A549 (cell line): ENCODE data around the gene MLC1.

Source experiments
- BHLHE40 ChIP-seq: IDR thresholded peaks from 2 replicates; pipeline ENCODE4 v1.6.1; 2012; ENCODE audit warnings: low read depth, low read length, inconsistent platforms
- CEBPB ChIP-seq, 2 experiments: fragments of >200 bp in 1 of 2; sonication (Bioruptor Twin) in 1 of 2; formaldehyde crosslinking in 1 of 2; IDR thresholded peaks; 2 replicates each; pipeline ENCODE4 v1.6.1; 2012 to 2016
- CHD4 ChIP-seq: fragments of 200-600 bp; sonication (generic); IDR thresholded peaks from 2 replicates; pipeline ENCODE4 v1.6.1; 2016; ENCODE audit warnings: antibody characterized with exemption, mild to moderate bottlenecking, borderline replicate concordance
- CTCF ChIP-seq: fragments of >200 bp; sonication (Bioruptor Twin); formaldehyde crosslinking; IDR thresholded peaks from 3 replicates; pipeline ENCODE4 v1.5.1; 2016
- EP300 ChIP-seq, 2 experiments: fragments of >200 bp; sonication (Bioruptor Twin); formaldehyde crosslinking; IDR thresholded peaks; 2 replicates in 1 of 2; 3 replicates in 1 of 2; pipeline ENCODE4 v1.6.1; 2016 to 2017
- JUN ChIP-seq, 2 experiments: fragments of >200 bp; sonication (Bioruptor Twin); formaldehyde crosslinking; IDR thresholded peaks; 2 replicates in 1 of 2; 3 replicates in 1 of 2; pipeline ENCODE4 v1.6.1; 2016 to 2017
- KDM1A ChIP-seq: fragments of 200-600 bp; sonication (generic); IDR thresholded peaks from 2 replicates; pipeline ENCODE4 v1.6.1; 2016; ENCODE audit warnings: low read depth, mild to moderate bottlenecking
- MAFK ChIP-seq: fragments of 450-650 bp; IDR thresholded peaks from 2 replicates; pipeline ENCODE4 v1.6.1; 2014; ENCODE audit not compliant: partially characterized antibody
- NR3C1 ChIP-seq: fragments of >200 bp; sonication (Bioruptor Twin); formaldehyde crosslinking; IDR thresholded peaks from 3 replicates; pipeline ENCODE4 v1.6.1; 2017
- POLR2A ChIP-seq: IDR thresholded peaks from 2 replicates; pipeline ENCODE4 v1.6.1; 2012; ENCODE audit warnings: mild to moderate bottlenecking, low read length
- SMC3 ChIP-seq: fragments of >200 bp; sonication (Bioruptor Twin); formaldehyde crosslinking; IDR thresholded peaks from 3 replicates; pipeline ENCODE4 v1.6.1; 2018; ENCODE audit warnings: inconsistent platforms
- TF ChIP-seq, protein P1 (sequence below): fragments of 250-450 bp; sonication (Bioruptor Pico); IDR thresholded peaks from 2 replicates; pipeline ENCODE4 v1.5.0; 2021; ENCODE audit warnings: mild to moderate bottlenecking, moderate library complexity, borderline replicate concordance
- TF ChIP-seq, protein P2 (sequence below): IDR thresholded peaks from 2 replicates; pipeline ENCODE4 v1.6.1; 2012

DNA sequence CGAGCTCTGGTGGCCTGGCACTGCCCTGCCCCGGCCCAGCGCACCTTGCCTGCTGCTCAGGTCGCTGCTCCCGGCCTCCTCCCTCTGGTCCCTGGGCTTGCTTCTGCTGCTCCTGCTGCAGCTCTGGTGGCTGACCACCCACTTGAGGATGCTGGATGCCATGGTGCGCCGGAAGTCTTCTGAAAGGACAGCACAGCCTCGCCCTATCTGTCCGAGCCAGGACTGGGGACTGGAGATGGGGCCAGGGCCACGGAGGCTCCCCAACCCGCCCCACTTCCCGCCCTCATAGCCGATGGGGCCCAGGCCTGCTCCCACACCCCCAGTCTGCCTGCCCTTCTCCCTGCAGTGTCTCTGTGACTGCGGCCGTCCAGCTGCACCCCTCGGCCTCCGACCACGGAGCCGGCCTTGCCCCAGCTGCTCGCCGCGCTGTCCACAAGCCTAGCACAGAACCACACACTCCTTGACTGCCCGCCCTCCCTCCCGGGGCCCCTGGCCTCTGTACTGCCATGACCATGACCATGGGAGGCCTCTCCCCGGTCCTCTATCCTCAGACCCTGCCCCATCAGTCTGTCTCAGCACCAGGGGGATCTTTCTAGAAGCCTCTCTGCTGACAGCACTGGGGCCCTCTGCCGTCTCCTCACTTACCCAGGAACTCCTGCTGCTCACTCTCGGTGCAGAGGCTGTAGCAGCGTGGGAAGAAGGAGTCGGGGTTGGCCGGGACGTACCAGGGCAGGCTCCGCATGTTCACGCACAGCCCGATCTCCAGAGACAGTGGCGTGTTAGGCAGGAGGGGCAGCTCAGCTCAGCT, 39.8 kb downstream of the MLC1 start:
- TF ChIP-seq CEBPB (IDR thresholded peaks at IDR 0.05) (no peak), CTCF (no peak), POLR2A (no peak), EP300 (IDR thresholded peaks at IDR 0.05) (no peak), SMC3 (no peak), MAFK (no peak), JUN (IDR thresholded peaks at IDR 0.05) (no peak), KDM1A (no peak), CHD4 (no peak), BHLHE40 (no peak), NR3C1 (no peak)
- TF ChIP-seq, protein P1, sequence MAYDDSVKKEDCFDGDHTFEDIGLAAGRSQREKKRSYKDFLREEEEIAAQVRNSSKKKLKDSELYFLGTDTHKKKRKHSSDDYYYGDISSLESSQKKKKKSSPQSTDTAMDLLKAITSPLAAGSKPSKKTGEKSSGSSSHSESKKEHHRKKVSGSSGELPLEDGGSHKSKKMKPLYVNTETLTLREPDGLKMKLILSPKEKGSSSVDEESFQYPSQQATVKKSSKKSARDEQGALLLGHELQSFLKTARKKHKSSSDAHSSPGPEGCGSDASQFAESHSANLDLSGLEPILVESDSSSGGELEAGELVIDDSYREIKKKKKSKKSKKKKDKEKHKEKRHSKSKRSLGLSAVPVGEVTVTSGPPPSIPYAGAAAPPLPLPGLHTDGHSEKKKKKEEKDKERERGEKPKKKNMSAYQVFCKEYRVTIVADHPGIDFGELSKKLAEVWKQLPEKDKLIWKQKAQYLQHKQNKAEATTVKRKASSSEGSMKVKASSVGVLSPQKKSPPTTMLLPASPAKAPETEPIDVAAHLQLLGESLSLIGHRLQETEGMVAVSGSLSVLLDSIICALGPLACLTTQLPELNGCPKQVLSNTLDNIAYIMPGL (CRISPR knock-in tag) = no peak
- TF ChIP-seq, protein P2, sequence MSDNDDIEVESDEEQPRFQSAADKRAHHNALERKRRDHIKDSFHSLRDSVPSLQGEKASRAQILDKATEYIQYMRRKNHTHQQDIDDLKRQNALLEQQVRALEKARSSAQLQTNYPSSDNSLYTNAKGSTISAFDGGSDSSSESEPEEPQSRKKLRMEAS = no peak
